Spleen (tissue), 11 donors: Measurements from ENCODE around the gene RCC2. TPM values are rescaled to one million over a fixed set of nuclear protein-coding genes. Genes with fewer than 3 reads are reported as not detected.

Experiments
- DNase-seq: peaks from one replicate; pipeline ENCODE4 v3.0.0-alpha.2; 2020
- H3K27ac ChIP-seq, 8 donors: fragments of 200-600 bp; sonication (generic) in 7 of 8; 1 replicate in 4 of 8; 2 replicates in 4 of 8; pipeline versions ENCODE4 v1.5.0 to v1.8.0; 2016 to 2021; ENCODE audit warnings: inconsistent platforms in 4 of 8, mild to moderate bottlenecking in 4 of 8, moderate library complexity in 1 of 8
- H3K27me3 ChIP-seq, 7 donors: fragments of 200-600 bp; sonication (generic) in 6 of 7; replicated peaks in 1 of 7; 1 replicate in 4 of 7; 2 replicates in 3 of 7; pipeline versions ENCODE4 v1.5.0 to v1.8.0; 2016 to 2021; ENCODE audit warnings: inconsistent platforms in 3 of 7, mild to moderate bottlenecking in 1 of 7
- H3K36me3 ChIP-seq, 6 donors: fragments of 200-600 bp; sonication (generic) in 5 of 6; 1 replicate in 4 of 6; 2 replicates in 2 of 6; pipeline versions ENCODE4 v1.5.0 to v1.8.0; 2016 to 2021; ENCODE audit warnings: inconsistent platforms in 2 of 6
- H3K4me1 ChIP-seq, 6 donors: fragments of 200-600 bp; sonication (generic) in 5 of 6; 1 replicate in 3 of 6; 2 replicates in 3 of 6; pipeline versions ENCODE4 v1.5.0 to v1.8.0; 2016 to 2021; ENCODE audit warnings: inconsistent platforms in 3 of 6
- H3K4me3 ChIP-seq, 8 donors: fragments of 200-600 bp; sonication (generic) in 7 of 8; 1 replicate in 4 of 8; 2 replicates in 4 of 8; pipeline versions ENCODE4 v1.5.0 to v1.8.0; 2016 to 2021; ENCODE audit warnings: inconsistent platforms in 4 of 8, mild to moderate bottlenecking in 4 of 8, moderate library complexity in 2 of 8
- H3K9me3 ChIP-seq, 8 donors: fragments of 200-600 bp; sonication (generic) in 7 of 8; 1 replicate in 4 of 8; 2 replicates in 4 of 8; pipeline versions ENCODE4 v1.5.0 to v1.8.0; 2016 to 2021; ENCODE audit warnings: inconsistent platforms in 4 of 8
- POLR2A ChIP-seq, 3 donors: fragments of 450-650 bp; IDR thresholded peaks; one replicate each; pipeline ENCODE4 v1.5.1; 2017; ENCODE audit warnings: antibody characterized with exemption in 3 of 3, mild to moderate bottlenecking in 1 of 3
- POLR2AphosphoS5 ChIP-seq, 3 donors: sonication (generic); formaldehyde crosslinking; IDR thresholded peaks; one replicate each; pipeline ENCODE4 v1.5.1; 2017; ENCODE audit warnings: antibody characterized with exemption in 3 of 3
- WGBS, 5 donors: extraction: QIAGEN DNeasy Blood & Tissue Kit in 3 of 5; methylation state at CpG; one replicate each; pipeline versions ENCODE4 v1.1.5 to v1.1.7; 2013 to 2018; 5-methylcytosine and 5-hydroxymethylcytosine counted together
- intact Hi-C: fragments of 100-400 bp; cut with DNase I; formaldehyde crosslinking; loops from one replicate; pipeline ENCODE4 v1.15.0; 2023; ENCODE audit warnings: low total_unique reads
- polyA plus RNA-seq, 3 donors: library from polyadenylated mRNA; stranded (reverse); fragments of 200-250 nt; gene quantifications; one replicate each; pipeline ENCODE4 v1.2.1, GENCODE V29; 2013
- total RNA-seq, 7 donors: library from RNA; depleted of rRNA in 3 of 7; stranded (reverse); fragments of >200 nt in 3 of 7; fragmentation: NEBNext Ultra II Directional in 4 of 7; extraction: Animal tissue kit (Norgen Biotek cat#: 25700) in 4 of 7; gene quantifications; one replicate each; pipeline versions ENCODE4 v1.1.0 to v1.2.1, GENCODE V29; 2016 to 2021
- TF ChIP-seq, protein P1 (sequence below), 11 experiments: fragments of 200-600 bp in 7 of 11; fragments of 450-650 bp in 4 of 11; sonication (generic) in 4 of 11; IDR thresholded peaks in 8 of 11; conservative IDR thresholded peaks in 3 of 11; 1 replicate in 7 of 11; 2 replicates in 4 of 11; pipeline versions ENCODE4 v1.4.0 to v1.8.0; 2016 to 2021; ENCODE audit warnings: antibody characterized with exemption in 11 of 11, inconsistent platforms in 4 of 11, mild to moderate bottlenecking in 1 of 11
- donor health status: healthy with polysubstance abuse.
- donor health status: DM: no; HTN: no; CAD: no; lungs with moderate emphysema.
- donor health status: DM: no; HTN: no; CAD: no.
- donor health status: Bipolar disorder and iron deficiency.
- donor health status: healthy.
- donor health status: DM: no; HTN: no; CAD: no.
- donor health status: DM: yes; HTN: yes; CAD: no.

Gene RCC2
- total and polyA plus RNA-seq, 10 donors, result 46.2 to 69.1 (median 56.5) TPM

DNA sequence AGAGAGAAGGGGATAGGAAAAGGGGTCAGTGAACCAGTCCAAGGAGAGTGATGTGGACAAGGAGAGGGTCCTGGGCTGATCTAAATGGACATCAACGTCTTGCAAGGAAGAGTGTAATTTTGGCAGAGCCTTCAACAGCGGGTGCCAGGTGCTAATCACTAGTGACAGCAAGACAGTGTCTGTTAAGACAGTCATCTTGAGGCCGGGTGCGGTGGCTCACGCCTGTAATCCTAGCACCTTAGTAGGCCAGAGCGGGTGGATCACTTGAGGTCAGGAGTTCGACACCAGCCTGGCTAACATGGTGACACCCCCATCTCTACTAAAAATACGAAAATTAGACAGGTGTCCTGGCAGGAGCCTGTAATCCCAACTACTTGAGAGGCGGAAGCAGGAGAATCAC, 79.7 kb downstream of the RCC2 start:
- intact Hi-C loops, result no loop called here
- no peak for DNase-seq
- WGBS, 5 donors, result 75 to 94% (median 86%) methylated on average over 9 of the region's 9 CpGs
- H3K27ac ChIP-seq, result no peak overlapping the region
- TF ChIP-seq POLR2A (IDR thresholded peaks at IDR 0.05) (no peak), POLR2AphosphoS5 (IDR thresholded peaks at IDR 0.05) (no peak)
- TF ChIP-seq, protein P1, sequence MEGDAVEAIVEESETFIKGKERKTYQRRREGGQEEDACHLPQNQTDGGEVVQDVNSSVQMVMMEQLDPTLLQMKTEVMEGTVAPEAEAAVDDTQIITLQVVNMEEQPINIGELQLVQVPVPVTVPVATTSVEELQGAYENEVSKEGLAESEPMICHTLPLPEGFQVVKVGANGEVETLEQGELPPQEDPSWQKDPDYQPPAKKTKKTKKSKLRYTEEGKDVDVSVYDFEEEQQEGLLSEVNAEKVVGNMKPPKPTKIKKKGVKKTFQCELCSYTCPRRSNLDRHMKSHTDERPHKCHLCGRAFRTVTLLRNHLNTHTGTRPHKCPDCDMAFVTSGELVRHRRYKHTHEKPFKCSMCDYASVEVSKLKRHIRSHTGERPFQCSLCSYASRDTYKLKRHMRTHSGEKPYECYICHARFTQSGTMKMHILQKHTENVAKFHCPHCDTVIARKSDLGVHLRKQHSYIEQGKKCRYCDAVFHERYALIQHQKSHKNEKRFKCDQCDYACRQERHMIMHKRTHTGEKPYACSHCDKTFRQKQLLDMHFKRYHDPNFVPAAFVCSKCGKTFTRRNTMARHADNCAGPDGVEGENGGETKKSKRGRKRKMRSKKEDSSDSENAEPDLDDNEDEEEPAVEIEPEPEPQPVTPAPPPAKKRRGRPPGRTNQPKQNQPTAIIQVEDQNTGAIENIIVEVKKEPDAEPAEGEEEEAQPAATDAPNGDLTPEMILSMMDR (IDR thresholded peaks at IDR 0.05 in 8 of 11, conservative IDR thresholded peaks at IDR 0.05 in 3 of 11), result no peak
- no peak overlapping the region for H3K4me3 ChIP-seq
- peaks cover 0 to 21% (median 0%) of the 10 kb centered on the region in 7 donors for H3K27me3 ChIP-seq
- peaks cover 0 to 5% (median under 1%) of the 10 kb centered on the region in 6 donors for H3K4me1 ChIP-seq
- H3K36me3 ChIP-seq, result peaks cover 0 to 86% (median 5%) of the 10 kb centered on the region in 6 donors
- H3K9me3 ChIP-seq, result peaks cover 0 to 3% (median 0%) of the 10 kb centered on the region in 8 donors

DNA sequence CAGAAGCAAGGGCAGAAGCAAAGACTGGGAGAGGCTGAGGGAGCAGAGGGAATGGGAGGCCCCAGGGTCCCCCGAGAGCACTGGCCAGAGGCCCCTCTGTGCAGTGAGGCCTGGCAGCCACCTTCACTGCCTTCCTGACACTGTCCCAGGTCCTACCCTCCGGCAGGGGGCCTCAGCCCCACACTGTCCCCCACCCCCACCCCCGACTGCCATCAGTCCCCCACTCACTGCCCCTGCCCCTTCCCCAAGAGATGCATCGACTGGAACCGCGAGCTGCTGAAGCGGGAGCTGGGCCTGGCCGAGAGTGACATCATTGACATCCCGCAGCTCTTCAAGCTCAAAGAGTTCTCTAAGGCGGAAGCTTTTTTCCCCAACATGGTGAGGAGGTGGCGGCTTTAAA, 80.4 kb downstream of the RCC2 start:
- Histone ChIP-seq H3K27ac (no peak overlapping the region), H3K27me3 (peaks cover 0 to 21% (median 0%) of the 10 kb centered on the region in 7 donors), H3K4me1 (peaks cover 0 to 5% (median 0%) of the 10 kb centered on the region in 6 donors), H3K9me3 (no peaks in the 10 kb centered on the region), H3K4me3 (no peak overlapping the region), H3K36me3 (peaks cover 0 to 94% (median 5%) of the 10 kb centered on the region in 6 donors)
- intact Hi-C loops, result no loop called here
- no peak for TF ChIP-seq POLR2A (IDR thresholded peaks at IDR 0.05)
- DNase-seq, result no peak
- 45 to 82% (median 76%) methylated on average over 5 to 11 of the region's 11 CpGs for WGBS, 5 donors

DNA sequence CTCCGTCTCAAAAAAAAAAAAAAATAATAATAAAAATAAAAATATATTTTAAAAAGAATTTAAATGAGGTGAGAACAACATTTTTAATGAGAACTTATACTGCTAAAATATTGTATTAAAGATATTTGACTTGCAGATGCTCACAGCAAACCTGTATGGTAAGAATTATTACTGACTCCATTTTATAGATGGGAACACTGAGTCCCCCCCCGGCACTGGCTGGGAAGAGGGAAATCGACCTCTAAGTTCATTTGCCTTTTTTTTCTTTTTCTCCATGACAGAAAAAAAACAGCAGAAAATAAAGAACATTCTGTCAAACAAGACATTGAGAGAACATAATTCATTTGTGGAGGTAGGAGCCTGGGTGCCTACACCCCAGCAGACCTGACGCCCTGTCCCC, 80.9 kb downstream of the RCC2 start:
- no peak overlapping the region for H3K27ac ChIP-seq
- no peak overlapping the region for H3K4me3 ChIP-seq
- intact Hi-C loops, result no loop called here
- DNase-seq, result no peak
- H3K36me3 ChIP-seq, result peaks cover 0 to 97% (median 5%) of the 10 kb centered on the region in 6 donors
- H3K4me1 ChIP-seq, result peaks cover 0 to 5% (median 0%) of the 10 kb centered on the region in 6 donors
- no peaks in the 10 kb centered on the region for H3K9me3 ChIP-seq
- TF ChIP-seq, protein P1 (IDR thresholded peaks at IDR 0.05 in 8 of 11, conservative IDR thresholded peaks at IDR 0.05 in 3 of 11), result no peak
- no peak for TF ChIP-seq POLR2A (IDR thresholded peaks at IDR 0.05)
- no peak for TF ChIP-seq POLR2AphosphoS5 (IDR thresholded peaks at IDR 0.05)
- WGBS, 5 donors, result 67 to 90% (median 81%) methylated on average over 3 to 4 of the region's 4 CpGs
- peaks cover 0 to 18% (median 0%) of the 10 kb centered on the region in 7 donors for H3K27me3 ChIP-seq

Other genes starting within 250 kb of the RCC2 start
- gene PADI1, start 234.5 kb downstream of the RCC2 start, total RNA-seq, result under 1 TPM in 3 of 7 donors, not detected in 4; 0.32 to 0.76 (median 0.46) TPM
- gene PADI1, start 234.5 kb downstream of the RCC2 start, polyA plus RNA-seq, result under 1 TPM; 0.03 to 0.29 (median 0.09) TPM
- gene PADI3, start 190.6 kb downstream of the RCC2 start, total RNA-seq, result not detected
- gene PADI3, start 190.6 kb downstream of the RCC2 start, polyA plus RNA-seq, result not detected
- gene PADI4, start 131.5 kb downstream of the RCC2 start, total RNA-seq, result 100 to 1,000 TPM in 2 of 7 donors, 10 to 100 TPM in 5; 15.9 to 122 (median 45.0) TPM
- 1 to 10 TPM; 5.1 to 8.3 (median 8.3) TPM for gene PADI4, start 131.5 kb downstream of the RCC2 start, polyA plus RNA-seq
- gene PADI6, start 67.5 kb downstream of the RCC2 start, total RNA-seq, result under 1 TPM in 1 of 7 donors, not detected in 6; 0.14 TPM
- not detected for gene PADI6, start 67.5 kb downstream of the RCC2 start, polyA plus RNA-seq
- 10 to 100 TPM; 12.4 to 40.9 (median 23.6) TPM for gene ARHGEF10L, start 100.0 kb upstream of the RCC2 start, total RNA-seq
- 10 to 100 TPM in 2 of 3 donors, 1 to 10 TPM in 1; 10.0 to 24.2 (median 12.5) TPM for gene ARHGEF10L, start 100.0 kb upstream of the RCC2 start, polyA plus RNA-seq